IMR-90 (cell line): ENCODE results near the gene IGFBP3. TPM values are rescaled to one million over a fixed set of nuclear protein-coding genes. Genes with fewer than 3 reads are reported as not detected.
A peak's percentile ranks its signal among the peaks of the same experiment; 100 is the strongest.

ENCODE experiments used
- ATAC-seq: fragments of 200-7000 bp; cut with Tn5 transposase; 2 replicates; pipeline ENCODE4 v1.9.1; 2020; ENCODE audit warnings: low read depth, mild to moderate bottlenecking, moderate library complexity
- BruUV-seq: library from RNA; stranded (reverse); fragments of 400-500 nt; replicated peaks from 2 replicates; lab custom pipeline; 2021; lab: Mats Ljungman, UMichigan
- CTCF ChIA-PET: fragments of 300-600 bp; formaldehyde crosslinking; extraction: SDS; loops from one replicate; lab custom pipeline; 2021; ENCODE audit warnings: antibody characterized with exemption; lab: Yijun Ruan, JAX
- POLR2A ChIA-PET: fragments of 300-600 bp; sonication (Branson Sonifier 250); formaldehyde crosslinking; loops from one replicate; lab custom pipeline; 2022; ENCODE audit warnings: antibody characterized with exemption; ENCODE audit not compliant: unreplicated experiment; lab: Charles Lee
- DNase-seq: peaks from one replicate; pipeline ENCODE4 v3.0.0; 2013
- H2AFZ ChIP-seq: replicated peaks from 2 replicates; pipeline ENCODE3; 2013; ENCODE audit warnings: low read length, mild to moderate bottlenecking; ENCODE audit not compliant: poor library complexity
- H2AK5ac ChIP-seq: 2 replicates; pipeline ENCODE4 v1.6.1; 2013; ENCODE audit warnings: low read depth, low read length, inconsistent platforms
- H2AK9ac ChIP-seq: replicated peaks from 2 replicates; pipeline ENCODE3; 2013; ENCODE audit warnings: mild to moderate bottlenecking, low read depth, low read length, moderate library complexity; ENCODE audit not compliant: poor library complexity
- H2BK120ac ChIP-seq: 2 replicates; pipeline ENCODE4 v1.6.1; 2013; ENCODE audit warnings: low read depth, low read length, inconsistent platforms
- H2BK15ac ChIP-seq: 3 replicates; pipeline ENCODE4 v1.6.1; 2013; ENCODE audit warnings: low read depth, low read length, inconsistent platforms
- H2BK20ac ChIP-seq: 2 replicates; pipeline ENCODE4 v1.6.1; 2013; ENCODE audit warnings: low read depth, mild to moderate bottlenecking, inconsistent platforms, low read length, moderate library complexity
- H2BK5ac ChIP-seq: 2 replicates; pipeline ENCODE4 v1.6.1; 2013; ENCODE audit warnings: mild to moderate bottlenecking, low read depth, low read length, inconsistent platforms; ENCODE audit not compliant: poor library complexity, severe bottlenecking
- H3K14ac ChIP-seq: replicated peaks from 2 replicates; pipeline ENCODE4 v1.6.1; 2013; ENCODE audit warnings: low read depth, low read length, inconsistent platforms
- H3K18ac ChIP-seq: 2 replicates; pipeline ENCODE4 v1.6.1; 2013; ENCODE audit warnings: low read depth, low read length, control low read depth
- H3K23ac ChIP-seq: 2 replicates; pipeline ENCODE4 v1.6.1; 2013; ENCODE audit warnings: low read depth, low read length, inconsistent platforms
- H3K27ac ChIP-seq: 2 replicates; pipeline ENCODE4 v1.5.1; 2013; ENCODE audit warnings: mild to moderate bottlenecking, control low read depth, low read length; ENCODE audit not compliant: insufficient read depth
- H3K27me3 ChIP-seq: 2 replicates; pipeline ENCODE4 v1.6.1; 2013; ENCODE audit warnings: low read length; ENCODE audit not compliant: control insufficient read depth, insufficient read depth
- H3K36me3 ChIP-seq: 2 replicates; pipeline ENCODE4 v1.6.1; 2013; ENCODE audit warnings: low read length, mixed read lengths; ENCODE audit not compliant: control insufficient read depth, insufficient read depth
- H3K4ac ChIP-seq: 2 replicates; pipeline ENCODE4 v1.6.1; 2013; ENCODE audit warnings: low read depth, low read length, inconsistent platforms
- H3K4me1 ChIP-seq: 2 replicates; pipeline ENCODE4 v1.6.1; 2013; ENCODE audit warnings: low read length, mixed read lengths; ENCODE audit not compliant: control insufficient read depth, insufficient read depth
- H3K4me2 ChIP-seq: 2 replicates; pipeline ENCODE4 v1.6.1; 2013; ENCODE audit warnings: low read depth, mild to moderate bottlenecking, control low read depth, low read length, moderate library complexity
- H3K4me3 ChIP-seq: 2 replicates; pipeline ENCODE4 v1.5.1; 2013; ENCODE audit warnings: low read depth, mild to moderate bottlenecking, control low read depth, low read length, moderate library complexity; ENCODE audit not compliant: insufficient read depth
- H3K56ac ChIP-seq: 2 replicates; pipeline ENCODE4 v1.6.1; 2013; ENCODE audit warnings: low read length, inconsistent platforms; ENCODE audit not compliant: insufficient read depth; ENCODE audit errors: extremely low read depth
- H3K79me1 ChIP-seq, 2 experiments: 2 replicates each; pipeline ENCODE4 v1.6.1; 2013; ENCODE audit warnings: low read length in 2 of 2, inconsistent platforms in 1 of 2, low read depth in 1 of 2
- H3K9ac ChIP-seq: 2 replicates; pipeline ENCODE4 v1.6.1; 2013; ENCODE audit warnings: low read depth, low read length, control low read depth
- H3K9me1 ChIP-seq: 2 replicates; pipeline ENCODE4 v1.6.1; 2013; ENCODE audit warnings: low read length, inconsistent platforms; ENCODE audit not compliant: insufficient read depth
- H3K9me3 ChIP-seq: 2 replicates; pipeline ENCODE4 v1.6.1; 2013; ENCODE audit warnings: low read length; ENCODE audit not compliant: control insufficient read depth, insufficient read depth
- H4K20me1 ChIP-seq: 2 replicates; pipeline ENCODE4 v1.6.1; 2013; ENCODE audit warnings: low read length, inconsistent platforms; ENCODE audit not compliant: insufficient read depth
- H4K5ac ChIP-seq: 2 replicates; pipeline ENCODE4 v1.6.1; 2013; ENCODE audit warnings: mild to moderate bottlenecking, low read depth, low read length, control low read depth
- H4K8ac ChIP-seq, 2 experiments: 2 replicates each; pipeline ENCODE4 v1.6.1; 2013; ENCODE audit warnings: low read depth in 2 of 2, low read length in 2 of 2, control low read depth in 1 of 2, inconsistent platforms in 1 of 2
- H4K91ac ChIP-seq: 2 replicates; pipeline ENCODE4 v1.6.1; 2013; ENCODE audit warnings: low read depth, low read length, inconsistent platforms; ENCODE audit not compliant: insufficient read depth
- BHLHE40 ChIP-seq: fragments of 150-350 bp; IDR thresholded peaks from 2 replicates; pipeline ENCODE4 v1.6.1; 2016; ENCODE audit warnings: mild to moderate bottlenecking, low read depth, low read length
- CEBPB ChIP-seq: IDR thresholded peaks from 2 replicates; pipeline ENCODE4 v1.6.1; 2012; ENCODE audit warnings: low read depth, low read length, improper control_type of control experiment
- CHD1 ChIP-seq: IDR thresholded peaks from 2 replicates; pipeline ENCODE4 v1.6.1; 2012; ENCODE audit warnings: low read depth, low read length, improper control_type of control experiment
- FOS ChIP-seq: fragments of 150-350 bp; IDR thresholded peaks from 2 replicates; pipeline ENCODE4 v1.6.1; 2016; ENCODE audit warnings: low read depth, low read length
- MAFK ChIP-seq: IDR thresholded peaks from 2 replicates; pipeline ENCODE4 v1.6.1; 2012; ENCODE audit warnings: low read depth, low read length, improper control_type of control experiment
- MAZ ChIP-seq: IDR thresholded peaks from 2 replicates; pipeline ENCODE4 v1.6.1; 2012; ENCODE audit warnings: low read depth, mild to moderate bottlenecking, low read length, improper control_type of control experiment, moderate library complexity, borderline replicate concordance
- MXI1 ChIP-seq: IDR thresholded peaks from 2 replicates; pipeline ENCODE4 v1.6.1; 2012; ENCODE audit warnings: low read depth, mild to moderate bottlenecking, low read length, moderate library complexity, borderline replicate concordance
- NFE2L2 ChIP-seq: fragments of 150-350 bp; IDR thresholded peaks from 2 replicates; pipeline ENCODE4 v1.6.1; 2016; ENCODE audit warnings: low read depth, mild to moderate bottlenecking, low read length
- POLR2A ChIP-seq: IDR thresholded peaks from 2 replicates; pipeline ENCODE4 v1.6.1; 2012; ENCODE audit warnings: mild to moderate bottlenecking, low read depth, low read length
- RAD21 ChIP-seq: IDR thresholded peaks from 2 replicates; pipeline ENCODE4 v1.6.1; 2012; ENCODE audit warnings: low read length, improper control_type of control experiment
- RCOR1 ChIP-seq: IDR thresholded peaks from 2 replicates; pipeline ENCODE4 v1.6.1; 2012; ENCODE audit warnings: mild to moderate bottlenecking, low read length, improper control_type of control experiment; ENCODE audit not compliant: insufficient replicate concordance
- WGBS, 2 experiments: methylation state at CpG; one replicate each; pipeline versions ENCODE4 v1.1.5 to v1.1.7; 2013; ENCODE audit warnings: missing lambda C conversion rate in 2 of 2; ENCODE audit not compliant: insufficient read length in 1 of 2; ENCODE audit errors: extremely low coverage in 2 of 2; 5-methylcytosine and 5-hydroxymethylcytosine counted together
- dilution Hi-C: fragments of 300-500 bp; cut with HindIII; formaldehyde crosslinking; loops from one replicate; pipeline ENCODE4 v1.14.3; 2018; ENCODE audit warnings: low sequenced_read_pairs; ENCODE audit not compliant: unreplicated experiment
- in situ Hi-C: fragments of 300-500 bp; cut with MboI; formaldehyde crosslinking; loops from 3 replicates; pipeline ENCODE4 v1.14.3; 2019; ENCODE audit warnings: low sequenced_read_pairs, inconsistent platforms, mixed read lengths
- intact Hi-C: fragments of 100-400 bp; cut with micrococcal nuclease; formaldehyde crosslinking; loops from 2 replicates; pipeline ENCODE4 v1.10.0; 2022
- polyA plus RNA-seq, 3 experiments: library from polyadenylated mRNA; depleted of rRNA; stranded (reverse); fragments of >200 nt; gene quantifications; 2 replicates each; pipeline ENCODE4 v1.2.3, GENCODE V29; 2012; ENCODE audit warnings: low replicate concordance in 1 of 3
- total RNA-seq: library from RNA; depleted of rRNA; stranded (reverse); fragments of >200 nt; gene quantifications from 2 replicates; pipeline ENCODE4 v1.2.3, GENCODE V29; 2012
- TF ChIP-seq, protein P1 (sequence below): fragments of 150-350 bp; IDR thresholded peaks from 2 replicates; pipeline ENCODE4 v1.6.1; 2016; ENCODE audit warnings: low read depth, mild to moderate bottlenecking, low read length, moderate library complexity, borderline replicate concordance
- TF ChIP-seq, protein P2 (sequence below): fragments of 150-350 bp; IDR thresholded peaks from 2 replicates; pipeline ENCODE4 v1.6.1; 2017; ENCODE audit warnings: mild to moderate bottlenecking, antibody characterized with exemption, low read length, low read depth

Gene IGFBP3
- total and polyA plus RNA-seq, 2 of the 4 experiments (the other 2 are of a cell fraction) = 272 to 601 TPM

DNA sequence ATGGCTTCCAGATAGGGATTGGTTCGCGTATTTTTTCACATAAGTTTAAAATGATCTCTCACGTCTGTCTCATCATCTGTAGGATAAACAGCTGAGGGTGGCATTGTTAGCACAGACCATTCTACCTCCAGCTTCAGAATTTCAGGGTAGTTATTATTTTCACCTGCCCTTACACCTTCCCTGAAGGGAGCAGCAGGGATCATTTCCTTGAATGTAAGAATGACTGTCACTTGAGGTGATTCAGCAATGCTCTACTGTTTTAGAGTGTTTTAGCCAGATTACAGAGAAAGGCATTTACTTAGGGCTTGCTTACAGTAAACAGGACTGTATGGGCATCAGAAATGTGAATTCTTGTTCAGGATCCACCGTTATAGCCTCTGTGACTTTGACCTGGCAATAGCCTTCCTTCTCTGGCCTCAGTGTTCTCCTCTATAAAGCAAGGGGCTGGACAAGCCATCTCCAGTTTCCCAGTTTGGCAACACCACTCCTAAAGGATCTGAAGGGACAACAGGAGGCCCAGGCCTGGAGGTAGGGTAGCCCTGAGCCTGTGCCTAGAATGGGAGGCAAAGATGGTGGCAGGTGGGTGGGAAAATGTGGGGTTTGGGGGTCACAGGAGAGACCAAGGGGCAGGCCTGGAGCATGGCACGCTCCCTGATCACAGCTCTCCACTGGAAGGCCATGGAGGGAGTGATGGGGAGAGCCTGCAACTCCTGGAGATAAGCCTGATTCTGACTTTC is 34.0 kb downstream of the IGFBP3 start (continued):
- no peak for TF ChIP-seq NFE2L2

DNA sequence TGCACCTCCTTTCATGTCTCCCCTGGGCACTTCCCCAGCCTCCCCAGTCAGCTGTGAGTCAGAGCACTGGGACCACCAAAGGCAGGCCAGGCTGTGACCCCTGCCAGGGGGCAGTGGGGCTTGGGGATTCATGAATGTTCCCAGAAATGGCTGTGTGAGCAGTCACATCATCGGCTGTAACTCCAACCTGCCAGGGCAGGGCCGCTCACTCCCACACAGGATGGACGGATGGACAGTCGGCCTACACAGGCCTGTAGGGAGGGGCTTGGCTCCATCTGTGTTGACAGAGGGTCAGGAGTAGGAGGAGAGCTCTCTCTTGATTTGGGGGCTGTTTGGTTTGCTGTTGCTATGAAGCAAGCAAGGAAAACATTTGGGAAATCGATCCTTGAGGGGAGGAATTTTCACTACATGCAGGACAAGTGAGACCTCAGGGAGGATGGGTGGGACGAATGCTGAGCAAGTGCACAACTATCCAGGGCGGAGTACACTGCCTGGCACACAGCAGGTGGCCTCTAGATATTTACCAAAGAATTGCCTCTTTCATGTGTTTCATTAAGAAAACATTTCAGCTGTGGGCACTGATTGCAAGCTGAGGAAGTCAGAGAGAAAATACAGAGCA is 35.7 kb downstream of the IGFBP3 start:
- ATAC-seq (no peak), DNase-seq (no peak)
- H4K91ac ChIP-seq = no peak overlapping the region
- H2BK5ac ChIP-seq = no peak overlapping the region
- no peak overlapping the region; the same call in 1 of the 2 replicates for H2BK120ac ChIP-seq
- no peak overlapping the region for H3K9ac ChIP-seq
- H4K8ac ChIP-seq = no peak overlapping the region
- no peak overlapping the region for H3K4ac ChIP-seq
- H3K36me3 ChIP-seq = no peaks in the 10 kb centered on the region
- no peak overlapping the region for H3K23ac ChIP-seq
- H3K56ac ChIP-seq = no peak overlapping the region
- H2AFZ ChIP-seq = no peak overlapping the region
- in situ Hi-C loops = no loop called here
- no CpG with 5 or more reads among the region's 7 CpGs for WGBS, 2 experiments
- ChIA-PET POLR2A (no interaction called here), CTCF (no interaction called here)
- H3K27me3 ChIP-seq = peaks cover 23% of the 10 kb centered on the region
- no peak overlapping the region for H3K18ac ChIP-seq
- peaks cover 16% of the 10 kb centered on the region for H3K9me1 ChIP-seq
- H3K4me3 ChIP-seq = no peak overlapping the region
- H3K79me1 ChIP-seq = no peaks in the 10 kb centered on the region
- no TSS peak for BruUV-seq
- H2AK9ac ChIP-seq = no peak overlapping the region
- H2BK15ac ChIP-seq = no peak overlapping the region; the same call in 2 of the 3 replicates
- no peaks in the 10 kb centered on the region for H3K9me3 ChIP-seq
- peaks cover 5% of the 10 kb centered on the region for H3K4me1 ChIP-seq
- H2AK5ac ChIP-seq = peak overlapping the region; percentile 38; the same call in 1 of the 2 replicates
- intact Hi-C loops = no loop called here
- dilution Hi-C loops = no loop called here
- H4K20me1 ChIP-seq = no peaks in the 10 kb centered on the region
- no peak overlapping the region for H3K14ac ChIP-seq
- no peak overlapping the region for H3K27ac ChIP-seq
- no peak overlapping the region for H3K4me2 ChIP-seq
- no peak overlapping the region for H4K5ac ChIP-seq
- H2BK20ac ChIP-seq = no peak overlapping the region
- TF ChIP-seq RCOR1 = no peak
- no peak for TF ChIP-seq MAZ
- no peak for TF ChIP-seq MAFK
- no peak for TF ChIP-seq BHLHE40
- TF ChIP-seq CHD1 = no peak
- no peak for TF ChIP-seq CEBPB
- TF ChIP-seq POLR2A = no peak
- TF ChIP-seq MXI1 = no peak
- TF ChIP-seq, protein P1, sequence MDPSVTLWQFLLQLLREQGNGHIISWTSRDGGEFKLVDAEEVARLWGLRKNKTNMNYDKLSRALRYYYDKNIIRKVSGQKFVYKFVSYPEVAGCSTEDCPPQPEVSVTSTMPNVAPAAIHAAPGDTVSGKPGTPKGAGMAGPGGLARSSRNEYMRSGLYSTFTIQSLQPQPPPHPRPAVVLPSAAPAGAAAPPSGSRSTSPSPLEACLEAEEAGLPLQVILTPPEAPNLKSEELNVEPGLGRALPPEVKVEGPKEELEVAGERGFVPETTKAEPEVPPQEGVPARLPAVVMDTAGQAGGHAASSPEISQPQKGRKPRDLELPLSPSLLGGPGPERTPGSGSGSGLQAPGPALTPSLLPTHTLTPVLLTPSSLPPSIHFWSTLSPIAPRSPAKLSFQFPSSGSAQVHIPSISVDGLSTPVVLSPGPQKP = no peak
- TF ChIP-seq, protein P2, sequence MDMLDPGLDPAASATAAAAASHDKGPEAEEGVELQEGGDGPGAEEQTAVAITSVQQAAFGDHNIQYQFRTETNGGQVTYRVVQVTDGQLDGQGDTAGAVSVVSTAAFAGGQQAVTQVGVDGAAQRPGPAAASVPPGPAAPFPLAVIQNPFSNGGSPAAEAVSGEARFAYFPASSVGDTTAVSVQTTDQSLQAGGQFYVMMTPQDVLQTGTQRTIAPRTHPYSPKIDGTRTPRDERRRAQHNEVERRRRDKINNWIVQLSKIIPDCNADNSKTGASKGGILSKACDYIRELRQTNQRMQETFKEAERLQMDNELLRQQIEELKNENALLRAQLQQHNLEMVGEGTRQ = no peak
- TF ChIP-seq FOS = no peak
- no peak for TF ChIP-seq RAD21
